Hematopoietic multipotent progenitor cell treated with erythropoietin and hydrocortisone succinate and interleukin-3 and kit ligand, for 15 days (in vitro differentiated cells): ENCODE data around the gene SLC35B2.

Experiments used
- DNase-seq: peaks from one replicate; pipeline ENCODE4 v3.0.0-alpha.2; 2015; ENCODE audit warnings: low spot score

SLC35B2 gene

DNA sequence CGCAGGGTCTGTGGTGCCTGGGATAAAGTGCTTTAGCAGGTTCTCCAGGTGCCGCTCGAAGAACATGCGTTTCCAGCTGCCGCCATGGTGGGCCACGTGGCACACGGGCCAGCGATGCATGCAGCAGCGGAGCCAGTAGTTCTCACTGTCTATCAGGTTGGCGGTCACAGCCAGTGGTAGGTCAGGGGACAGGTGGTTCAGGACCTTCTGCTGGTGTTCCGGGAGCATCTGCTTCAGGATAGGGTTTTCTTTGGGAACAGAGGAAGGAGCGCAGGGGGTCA lies 28.9 kb upstream of the SLC35B2 start:
- DNase-seq: no peak

DNA sequence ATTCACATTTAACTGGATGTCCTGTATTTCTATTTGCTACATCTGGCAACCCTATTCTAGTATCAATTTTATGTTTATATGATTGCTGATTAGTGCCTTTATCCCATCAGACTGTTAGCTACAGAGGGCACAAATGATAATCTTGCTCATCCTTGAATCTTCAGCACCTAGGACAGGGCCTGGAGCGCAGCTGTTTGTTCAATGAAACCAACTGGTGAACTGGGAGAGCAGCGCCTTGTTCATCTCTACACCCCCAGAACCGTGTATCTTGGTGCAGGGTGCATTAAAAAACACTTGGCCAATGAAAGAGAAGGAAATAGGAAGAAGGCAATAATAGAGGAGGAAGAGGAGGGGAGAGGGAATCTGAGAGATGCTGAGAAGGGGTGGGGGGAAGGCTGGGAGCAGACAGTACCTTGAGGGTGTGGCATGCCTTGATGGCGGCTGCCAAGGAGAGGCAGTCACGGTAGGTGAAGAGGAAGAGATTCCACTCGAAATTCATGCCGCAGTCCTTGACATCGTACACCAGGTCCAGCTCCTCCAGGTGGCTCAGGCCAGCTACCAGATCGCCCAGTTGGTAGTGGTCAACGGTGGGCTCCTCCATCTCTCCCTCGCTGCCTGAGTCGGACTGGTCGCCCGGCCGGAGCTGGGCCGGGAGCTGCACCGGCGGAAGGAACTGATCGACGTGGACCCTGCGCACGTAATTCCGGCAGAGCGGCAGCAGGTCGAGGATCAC lies 28.4 kb upstream of the SLC35B2 start:
- DNase-seq: no peak

DNA sequence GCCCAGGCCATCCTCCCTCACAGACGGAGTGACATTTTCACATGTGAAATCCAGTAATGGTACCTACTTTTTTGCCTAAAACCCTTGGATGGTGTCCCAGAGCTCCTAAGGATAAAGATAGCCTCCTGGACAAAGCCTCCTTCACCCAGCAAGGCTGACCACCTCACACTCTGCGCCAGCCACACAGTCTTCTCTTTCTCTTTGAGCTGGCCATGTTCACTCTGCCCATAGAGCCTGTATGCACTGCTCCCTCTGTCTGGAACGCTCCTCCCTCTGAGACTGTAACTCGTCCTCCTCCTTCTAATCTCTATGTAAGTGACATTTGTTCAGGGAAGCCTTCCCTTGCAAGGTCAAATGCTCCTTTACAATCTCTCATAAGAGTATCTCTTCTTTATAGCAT lies 27.5 kb upstream of the SLC35B2 start:
- DNase-seq: no peak

DNA sequence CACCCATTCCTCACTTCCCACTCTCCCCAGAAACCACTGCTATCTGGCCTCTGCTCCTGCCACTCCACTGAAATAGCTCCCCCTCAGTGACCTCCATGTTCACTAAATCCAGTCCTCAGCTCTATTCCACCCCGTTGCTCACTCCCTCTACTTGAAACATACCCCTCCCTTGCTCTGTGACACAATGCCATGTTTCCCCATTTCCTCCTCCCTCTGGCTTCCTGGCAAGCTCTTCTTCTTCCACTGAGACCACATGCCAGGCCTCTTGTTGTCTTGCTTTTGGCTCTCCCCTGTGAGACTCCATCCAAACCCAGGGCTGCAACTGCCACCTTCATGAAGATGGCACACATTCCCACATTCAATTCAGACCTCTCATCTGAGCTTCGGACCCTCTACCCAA lies 26.8 kb upstream of the SLC35B2 start:
- no peak for DNase-seq

DNA sequence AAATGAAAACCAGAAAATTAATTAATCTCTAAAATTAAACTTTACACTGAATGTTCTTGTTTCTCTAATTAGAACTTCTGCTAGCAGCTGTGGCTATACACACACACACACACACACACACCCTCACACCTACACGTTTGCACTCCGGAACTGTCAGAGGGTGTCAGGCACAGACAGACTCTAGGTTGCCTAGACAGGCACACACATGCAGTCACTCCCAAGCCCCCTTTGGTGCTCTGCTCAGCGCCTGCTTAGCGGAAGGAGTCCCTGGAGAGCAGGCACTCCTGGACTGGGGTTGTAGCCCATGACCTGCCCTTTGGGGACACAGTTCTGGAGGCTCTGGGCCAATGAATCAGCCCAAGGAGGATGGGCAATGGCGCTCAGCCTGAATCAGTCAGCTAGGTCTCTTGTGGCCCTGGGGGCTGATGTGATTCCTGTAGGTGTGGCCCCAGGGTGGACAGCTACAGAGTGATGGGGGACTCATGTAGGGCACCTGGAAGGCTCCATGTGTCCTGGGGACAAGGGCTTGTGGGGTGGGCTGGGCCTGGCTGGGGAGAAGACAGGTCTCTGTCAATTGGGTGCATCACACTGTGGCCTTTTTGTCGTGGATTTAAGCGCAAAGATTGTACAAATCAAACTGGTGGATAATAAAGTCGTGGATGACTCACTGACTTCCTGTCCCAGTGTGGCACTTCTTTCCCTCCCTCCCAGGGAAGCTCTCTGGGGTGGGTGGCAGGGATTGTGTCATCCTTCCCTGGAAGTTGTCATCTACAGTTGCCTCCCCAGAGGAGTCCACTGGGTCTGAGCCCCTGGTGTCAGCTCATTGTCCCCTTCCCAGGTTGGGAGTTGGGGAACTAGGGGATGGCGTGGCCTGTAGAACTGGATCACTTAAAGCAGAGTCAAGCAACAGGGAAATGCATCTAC lies 21.7 kb upstream of the SLC35B2 start:
- no peak for DNase-seq

DNA sequence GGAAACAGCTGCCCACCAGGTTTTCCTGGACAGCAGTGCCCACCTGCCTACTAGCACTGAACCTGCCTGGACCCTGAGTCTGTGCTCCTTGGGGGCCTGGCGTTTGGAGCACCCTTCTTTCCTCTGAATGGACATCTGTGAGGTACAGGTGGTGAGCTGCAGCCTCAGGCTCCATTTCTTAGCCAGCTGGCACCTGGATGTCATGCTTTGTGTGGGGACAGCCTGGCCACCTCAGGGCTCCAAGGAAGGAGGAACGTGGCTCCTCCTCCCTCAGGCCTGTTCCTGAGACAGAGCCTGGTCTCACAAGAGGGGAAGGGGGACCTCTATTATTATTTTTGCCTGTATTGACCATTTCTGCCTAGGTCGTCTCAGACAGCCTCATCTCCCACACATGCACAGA lies 21.0 kb upstream of the SLC35B2 start:
- no peak for DNase-seq

DNA sequence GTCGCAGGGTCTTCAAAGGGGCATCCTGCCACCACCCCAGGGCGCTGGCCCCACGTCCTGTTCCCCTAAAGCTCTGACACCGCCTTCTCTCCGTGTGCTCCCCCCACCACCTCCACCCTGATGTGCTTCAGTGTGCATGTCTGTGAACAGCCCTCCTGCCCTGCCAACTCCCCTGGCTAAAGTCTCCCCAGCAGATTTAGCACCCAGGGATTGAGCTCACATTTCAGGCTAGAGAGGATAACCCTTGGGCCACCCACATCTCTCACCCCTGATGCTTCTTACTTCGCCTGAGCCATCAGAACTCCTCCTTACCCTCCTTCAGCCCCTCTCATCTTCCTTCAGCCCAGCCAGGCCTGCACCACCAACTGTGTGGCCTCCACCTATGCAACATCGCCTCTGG lies 20.4 kb upstream of the SLC35B2 start:
- DNase-seq: no peak

DNA sequence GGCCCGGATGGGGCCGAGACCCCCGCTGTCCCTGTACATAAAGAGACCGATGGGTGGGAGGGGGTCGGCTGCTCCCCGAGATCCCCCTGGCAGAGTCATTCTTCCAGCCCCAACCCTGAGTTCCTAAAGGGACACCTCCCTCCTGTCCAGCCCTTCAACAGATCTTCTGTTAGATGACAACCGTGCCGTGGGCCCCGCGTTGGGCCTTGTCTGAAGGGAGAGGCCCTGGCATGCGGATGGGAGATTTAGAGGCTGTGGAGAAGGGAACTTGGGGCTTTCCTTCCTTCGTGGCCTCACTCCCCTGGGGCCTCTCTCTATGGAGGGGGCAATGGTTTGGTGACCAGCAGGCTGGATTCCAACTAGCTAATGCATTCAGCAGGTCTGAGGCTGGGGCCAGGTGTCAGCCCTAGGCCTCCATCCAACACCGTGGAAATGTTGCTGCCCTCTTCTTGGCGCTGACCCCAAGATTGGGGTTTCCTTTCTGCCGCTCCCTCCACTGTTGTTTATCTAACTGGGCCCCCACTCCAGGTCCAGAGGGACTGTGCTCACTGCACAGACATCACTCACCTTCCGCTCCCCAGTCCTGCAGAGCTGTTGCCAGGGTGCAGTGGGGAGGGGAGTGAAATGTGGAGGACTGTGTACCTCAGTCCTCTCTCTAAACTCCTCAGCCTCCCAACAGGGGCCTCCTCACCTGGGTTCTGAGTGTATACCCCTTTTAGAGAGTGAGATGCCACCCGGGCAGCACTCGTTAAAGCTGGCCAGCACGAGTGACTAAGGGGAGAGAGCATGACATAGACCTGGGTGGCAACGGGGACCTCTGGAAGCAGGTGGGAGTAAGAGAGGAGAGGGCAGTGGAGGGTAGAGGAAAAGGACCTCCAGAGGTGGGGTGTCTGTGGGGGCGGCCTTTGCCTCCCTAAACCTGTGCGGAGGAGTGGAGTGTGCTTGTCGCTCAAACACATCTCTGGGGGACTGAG lies 19.6 kb upstream of the SLC35B2 start:
- DNase-seq: no peak

DNA sequence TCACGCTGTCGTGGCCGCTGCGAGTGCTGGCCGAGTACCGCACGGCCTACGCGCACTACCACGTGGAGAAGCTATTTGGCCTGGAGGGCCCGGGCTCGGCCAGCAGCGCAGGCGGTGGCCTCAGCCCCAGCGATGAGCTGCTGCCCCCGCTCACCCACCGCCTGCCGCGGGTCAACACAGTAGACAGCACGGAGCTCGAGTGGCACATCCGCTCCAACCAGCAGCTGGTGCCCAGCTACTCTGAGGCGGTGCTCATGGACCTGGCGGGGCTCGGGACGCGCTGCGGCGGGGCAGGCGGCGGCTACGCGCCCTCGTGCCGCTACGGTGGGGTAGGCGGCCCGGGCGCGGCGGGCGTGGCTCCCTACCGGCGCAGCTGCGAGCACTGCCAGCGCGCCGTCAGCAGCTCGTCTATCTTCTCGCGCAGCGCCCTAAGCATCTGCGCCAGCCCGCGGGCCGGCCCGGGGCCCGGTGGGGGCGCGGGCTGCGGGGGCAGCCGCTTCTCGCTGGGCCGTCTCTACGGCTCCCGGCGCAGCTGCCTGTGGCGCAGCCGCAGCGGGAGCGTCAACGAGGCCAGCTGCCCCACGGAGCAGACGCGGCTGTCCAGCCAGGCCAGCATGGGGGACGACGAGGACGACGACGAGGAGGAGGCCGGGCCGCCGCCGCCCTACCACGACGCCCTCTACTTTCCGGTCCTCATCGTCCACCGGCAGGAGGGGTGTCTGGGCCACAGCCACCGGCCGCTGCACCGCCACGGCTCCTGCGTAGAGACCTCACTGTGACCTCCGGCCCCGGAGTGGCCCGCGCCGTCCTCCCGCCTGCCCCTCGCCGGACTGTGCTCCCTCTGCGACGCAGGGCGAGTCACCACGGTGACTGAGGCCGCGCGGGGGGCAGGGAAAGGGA lies 18.7 kb upstream of the SLC35B2 start:
- DNase-seq: no peak

DNA sequence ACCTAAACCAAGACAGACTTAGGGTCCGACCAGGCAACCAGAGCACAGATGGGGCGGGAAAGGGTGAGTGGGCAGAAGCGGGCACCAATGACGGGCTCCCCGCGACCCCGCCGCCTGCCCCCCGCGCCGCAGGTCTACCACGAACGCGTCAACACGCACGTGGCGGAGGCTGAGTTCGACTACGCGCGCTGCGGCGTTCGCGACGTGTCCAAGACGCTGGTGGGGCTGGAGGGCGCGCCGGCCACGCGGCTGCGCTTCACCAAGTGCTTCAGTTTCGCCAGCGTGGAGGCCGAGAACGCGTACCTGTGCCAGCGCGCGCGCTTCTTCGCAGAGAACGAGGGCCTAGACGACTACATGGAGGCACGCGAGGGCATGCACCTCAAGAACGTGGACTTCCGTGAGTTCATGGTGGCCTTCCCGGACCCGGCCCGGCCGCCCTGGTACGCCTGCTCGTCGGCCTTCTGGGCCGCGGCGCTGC lies 18.0 kb upstream of the SLC35B2 start:
- DNase-seq: no peak

DNA sequence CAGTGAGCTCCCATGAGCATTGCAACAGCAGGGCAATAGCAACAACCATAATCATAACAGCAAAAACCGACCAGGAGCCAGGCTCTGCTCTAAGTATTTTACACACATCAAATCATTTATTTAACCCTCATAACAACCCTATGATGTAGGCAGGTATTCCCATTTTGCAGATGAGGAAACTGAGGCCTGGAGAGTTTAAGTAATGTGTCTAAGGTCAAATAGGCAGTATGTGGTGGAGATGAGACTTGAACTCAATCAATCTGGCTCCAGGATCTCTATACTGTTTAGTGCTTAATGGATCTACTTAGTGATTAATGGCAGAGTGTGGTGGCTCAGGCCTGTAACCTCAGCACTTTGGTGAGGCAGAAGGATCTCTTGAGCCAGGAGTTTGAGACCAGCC lies 16.3 kb upstream of the SLC35B2 start:
- DNase-seq: no peak

DNA sequence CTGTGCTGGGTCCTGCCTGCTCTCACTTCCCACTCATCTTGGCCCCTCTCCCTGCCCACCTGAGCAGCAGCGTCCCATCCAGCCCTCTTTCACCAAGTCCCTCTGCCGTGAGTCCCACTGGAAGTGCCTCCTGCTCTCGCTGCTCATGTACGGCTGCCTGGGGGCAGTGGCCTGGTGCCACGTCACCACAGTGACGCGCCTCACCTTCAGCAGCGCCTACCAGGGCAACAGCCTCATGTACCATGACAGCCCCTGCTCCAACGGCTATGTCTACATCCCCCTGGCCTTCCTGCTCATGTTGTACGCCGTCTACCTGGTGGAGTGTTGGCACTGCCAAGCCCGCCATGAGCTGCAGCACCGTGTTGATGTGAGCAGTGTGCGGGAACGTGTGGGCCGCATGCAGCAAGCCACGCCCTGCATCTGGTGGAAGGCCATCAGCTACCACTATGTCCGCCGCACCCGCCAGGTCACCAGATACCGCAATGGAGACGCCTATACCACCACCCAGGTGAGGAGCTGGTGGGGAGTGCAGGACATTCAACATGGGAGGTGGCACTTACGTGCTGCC lies 15.8 kb upstream of the SLC35B2 start:
- no peak for DNase-seq

DNA sequence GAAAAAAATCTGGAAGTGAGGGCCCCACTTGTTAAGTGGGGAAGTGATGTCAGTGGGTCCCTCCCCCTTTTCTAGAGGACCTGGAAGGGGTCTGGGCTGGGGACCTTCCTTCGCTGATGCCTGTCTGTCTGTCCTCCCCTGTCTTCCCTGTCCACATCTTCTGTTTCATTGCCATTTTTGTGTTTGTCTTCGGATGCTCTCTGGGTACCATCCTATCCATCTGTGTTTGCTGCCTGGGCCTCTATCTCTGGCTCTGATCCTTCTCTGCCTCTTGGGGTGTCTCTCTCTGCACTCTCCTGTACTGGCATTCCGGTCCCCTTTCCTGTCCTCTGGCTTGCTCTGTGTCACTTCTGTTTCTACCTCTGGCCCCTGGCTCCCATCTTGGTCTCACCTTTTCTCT lies 15.2 kb upstream of the SLC35B2 start:
- DNase-seq: no peak

DNA sequence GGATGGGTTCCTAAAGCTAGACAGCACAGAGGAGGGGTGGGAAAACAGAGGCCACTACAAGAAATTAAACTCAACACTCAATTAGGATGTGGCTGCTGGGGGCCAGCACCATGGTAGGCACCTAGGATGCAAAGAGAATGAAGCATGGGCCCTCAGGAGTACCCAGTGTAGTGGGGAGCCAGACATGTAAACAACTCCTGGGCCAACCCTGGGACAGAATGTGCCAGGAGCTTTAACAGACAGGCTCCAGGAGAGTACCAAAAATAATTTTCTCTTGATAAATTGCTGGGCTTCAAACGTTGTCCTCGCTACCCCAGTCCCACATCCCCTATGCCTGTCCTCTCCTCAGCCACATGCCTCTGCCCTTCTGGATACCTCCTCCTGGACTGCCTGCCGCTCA lies 14.6 kb upstream of the SLC35B2 start:
- DNase-seq: no peak

DNA sequence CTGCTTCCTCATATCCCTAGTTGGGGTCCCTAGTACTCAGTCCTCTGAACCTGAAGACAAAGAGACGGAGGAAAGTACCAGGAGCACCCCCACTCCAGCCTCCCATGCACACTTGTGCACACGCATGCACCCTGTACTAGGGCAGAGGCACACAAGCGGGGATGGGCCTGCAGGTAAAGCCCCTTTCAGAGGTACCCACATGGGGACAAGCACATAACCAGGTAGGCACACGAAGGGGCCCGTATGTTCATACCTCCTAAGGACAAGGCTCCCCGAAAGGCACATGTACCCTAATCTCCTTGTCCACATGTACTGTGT lies 14.0 kb upstream of the SLC35B2 start:
- DNase-seq: no peak

DNA sequence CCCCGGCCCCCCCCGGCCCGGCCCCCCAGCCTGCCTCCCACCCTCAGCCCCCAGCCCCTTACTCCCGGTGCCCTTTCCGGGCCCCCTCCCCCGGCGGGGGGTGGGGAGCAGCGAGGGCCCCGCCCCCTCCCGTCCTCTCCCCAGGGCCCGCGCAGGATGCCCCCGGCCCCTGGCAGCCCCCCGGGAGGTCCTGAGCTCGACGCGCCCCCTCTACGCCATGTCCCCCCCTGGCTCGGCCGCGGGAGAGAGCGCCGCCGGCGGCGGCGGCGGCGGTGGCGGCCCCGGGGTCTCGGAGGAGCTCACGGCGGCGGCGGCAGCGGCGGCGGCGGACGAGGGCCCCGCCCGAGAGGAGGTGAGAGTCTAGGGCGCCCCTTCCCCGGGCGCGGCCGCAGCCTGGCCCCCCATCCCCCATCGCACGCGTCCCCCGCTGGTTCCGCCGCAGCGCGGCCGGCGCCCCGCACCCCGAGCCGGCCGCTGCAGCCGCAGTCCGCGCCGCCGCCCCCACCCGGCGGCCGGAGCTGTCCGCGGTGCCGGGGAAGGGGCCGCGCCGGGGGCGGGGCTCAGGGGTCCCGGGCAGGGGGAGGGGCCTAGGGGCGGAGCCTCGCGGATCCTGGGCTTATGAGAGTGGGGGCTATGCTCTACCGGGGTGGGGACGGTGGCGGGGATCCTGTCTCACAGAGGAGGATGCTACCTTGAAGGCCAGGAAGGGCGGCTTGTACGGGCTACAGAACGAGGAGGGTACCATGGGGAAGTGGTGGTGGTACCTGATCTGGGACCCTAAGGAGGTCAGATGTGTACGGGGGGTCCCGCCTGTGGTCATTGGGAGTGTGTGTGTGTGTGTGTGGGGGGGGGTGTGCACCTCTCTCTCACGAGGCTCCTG lies 13.4 kb upstream of the SLC35B2 start:
- no peak for DNase-seq

DNA sequence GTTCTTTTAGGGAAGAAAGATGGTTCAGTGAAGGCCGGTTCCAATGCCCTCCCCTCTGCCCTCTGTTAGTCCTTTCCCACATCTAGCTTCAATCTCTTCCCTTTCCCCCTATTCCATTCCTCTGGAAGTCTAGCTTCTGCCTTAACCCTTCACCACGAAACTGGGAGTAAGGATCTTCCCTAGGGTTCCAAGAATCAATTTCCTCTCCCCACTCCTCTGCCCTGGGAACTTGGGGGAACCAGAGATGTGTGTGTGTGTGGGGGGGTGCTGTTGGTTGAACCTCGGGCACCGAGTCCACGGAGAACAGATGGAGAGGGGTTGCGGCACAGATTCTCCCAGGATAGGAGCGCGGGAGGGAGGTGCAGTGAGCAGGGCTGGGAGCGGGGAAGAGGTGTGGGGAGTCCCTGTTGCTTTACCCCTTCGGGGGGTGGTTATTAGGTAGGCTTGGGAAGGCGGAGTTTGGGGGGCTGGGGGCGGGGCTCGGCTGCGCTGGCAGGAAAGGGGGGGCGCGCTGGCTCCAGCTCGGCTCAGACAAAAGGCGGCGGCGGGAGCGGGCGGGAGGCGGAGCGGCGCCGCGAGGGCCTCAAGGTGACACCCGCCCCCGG lies 12.7 kb upstream of the SLC35B2 start, which contains the start of gene TMEM151B:
TMEM151B (plus strand) TSS at position 530 of the 605 bp plus-strand sequence. CDS start 293 bp downstream, outside the sequence.
- no peak for DNase-seq

DNA sequence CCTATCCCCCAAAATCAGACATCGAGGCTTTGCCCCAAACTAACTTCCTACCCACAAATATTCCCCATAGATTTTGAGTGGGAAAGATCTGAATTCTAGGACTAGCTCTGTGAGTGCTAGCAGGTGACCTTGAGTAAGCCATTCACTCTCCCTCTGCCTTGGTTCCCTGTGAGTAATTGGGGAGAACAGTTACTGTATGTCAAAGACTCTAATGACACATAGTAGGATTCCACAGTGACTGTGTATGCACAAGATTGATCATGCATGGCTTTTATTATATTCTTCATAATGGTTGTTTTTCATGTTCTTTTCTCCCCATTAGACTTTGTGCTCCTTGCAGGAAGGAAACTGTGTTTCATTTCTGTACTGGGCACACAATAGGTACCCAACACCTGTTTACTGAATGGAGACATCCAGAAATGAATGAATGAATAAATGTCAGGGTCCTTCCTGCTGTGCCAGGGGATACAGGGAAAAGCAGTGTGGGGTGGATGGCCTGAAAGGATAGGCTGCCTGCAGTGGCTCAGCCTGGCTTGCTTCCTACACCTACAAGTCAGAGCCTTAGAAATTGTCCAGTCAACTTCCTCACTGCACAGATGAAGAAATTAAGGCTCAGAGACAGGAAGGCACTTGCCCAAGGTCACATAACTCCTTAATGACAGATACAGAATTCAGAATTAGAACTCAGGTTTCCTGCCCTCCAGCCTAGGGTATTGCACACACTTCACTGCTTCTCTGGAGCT lies 12.0 kb upstream of the SLC35B2 start:
- no peak for DNase-seq
